ENCODE data around the gene DUS2. TPM values are rescaled to one million over a fixed set of nuclear protein-coding genes. Genes with fewer than 3 reads are reported as not detected.

The DUS2 gene
- total RNA-seq, 4 donors from 2014 or later, result 4.5 to 9.6 (median 7.1) TPM

DNA sequence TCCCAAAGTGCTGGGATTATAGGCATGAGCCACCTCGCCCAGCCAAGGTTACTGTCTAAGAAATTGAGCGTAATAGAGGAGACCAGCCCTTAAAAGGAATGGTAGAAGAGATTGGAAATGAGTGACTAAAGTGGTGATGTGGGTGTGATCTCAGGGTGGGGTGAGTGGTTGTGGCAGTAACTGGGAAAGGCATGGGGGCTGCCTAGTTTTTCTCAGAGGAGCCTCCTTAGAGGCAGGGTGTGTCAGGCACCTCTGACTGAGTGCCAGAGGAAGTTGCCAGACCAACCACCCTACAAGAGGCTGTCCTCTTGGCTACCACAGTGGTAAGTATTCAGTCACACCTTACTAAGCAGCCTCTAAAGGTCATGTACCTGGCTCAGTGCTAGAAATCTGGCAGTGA lies 8.9 kb downstream of the DUS2 start:
- in situ Hi-C loops (cut with MboI; ENCODE audit: low sequenced_read_pairs in 4 of 4), result loop anchor here in 2 of 4 donors (25.0 kb wide), 2 partner anchors 220 to 345 kb away; partner anchors contain the start of genes RANBP10 (in 1 of the 2) and TSNAXIP1 (in 1 of the 2)
- no peak for DNase-seq
- Histone ChIP-seq H3K4me3 (no peak overlapping the region), H3K27ac (no peak overlapping the region), H3K36me3 (no peaks in the 10 kb centered on the region), H3K27me3 (no peaks in the 10 kb centered on the region), H3K4me1 (peaks cover 4 to 10% of the 10 kb centered on the region in 2 donors), H3K9me3 (no peaks in the 10 kb centered on the region)
- no peak for TF ChIP-seq POLR2A (IDR thresholded peaks at IDR 0.05)
- TF ChIP-seq, protein P1, sequence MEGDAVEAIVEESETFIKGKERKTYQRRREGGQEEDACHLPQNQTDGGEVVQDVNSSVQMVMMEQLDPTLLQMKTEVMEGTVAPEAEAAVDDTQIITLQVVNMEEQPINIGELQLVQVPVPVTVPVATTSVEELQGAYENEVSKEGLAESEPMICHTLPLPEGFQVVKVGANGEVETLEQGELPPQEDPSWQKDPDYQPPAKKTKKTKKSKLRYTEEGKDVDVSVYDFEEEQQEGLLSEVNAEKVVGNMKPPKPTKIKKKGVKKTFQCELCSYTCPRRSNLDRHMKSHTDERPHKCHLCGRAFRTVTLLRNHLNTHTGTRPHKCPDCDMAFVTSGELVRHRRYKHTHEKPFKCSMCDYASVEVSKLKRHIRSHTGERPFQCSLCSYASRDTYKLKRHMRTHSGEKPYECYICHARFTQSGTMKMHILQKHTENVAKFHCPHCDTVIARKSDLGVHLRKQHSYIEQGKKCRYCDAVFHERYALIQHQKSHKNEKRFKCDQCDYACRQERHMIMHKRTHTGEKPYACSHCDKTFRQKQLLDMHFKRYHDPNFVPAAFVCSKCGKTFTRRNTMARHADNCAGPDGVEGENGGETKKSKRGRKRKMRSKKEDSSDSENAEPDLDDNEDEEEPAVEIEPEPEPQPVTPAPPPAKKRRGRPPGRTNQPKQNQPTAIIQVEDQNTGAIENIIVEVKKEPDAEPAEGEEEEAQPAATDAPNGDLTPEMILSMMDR (IDR thresholded peaks at IDR 0.05 in 4 of 5, conservative IDR thresholded peaks at IDR 0.05 in 1 of 5), result no peak
- intact Hi-C loops (cut with DNase I; ENCODE audit: low total_unique reads), result loop anchor here (5.0 kb wide), 1 partner anchor 525 kb away; no protein-coding TSS in a partner anchor
- no peak for ATAC-seq

DNA sequence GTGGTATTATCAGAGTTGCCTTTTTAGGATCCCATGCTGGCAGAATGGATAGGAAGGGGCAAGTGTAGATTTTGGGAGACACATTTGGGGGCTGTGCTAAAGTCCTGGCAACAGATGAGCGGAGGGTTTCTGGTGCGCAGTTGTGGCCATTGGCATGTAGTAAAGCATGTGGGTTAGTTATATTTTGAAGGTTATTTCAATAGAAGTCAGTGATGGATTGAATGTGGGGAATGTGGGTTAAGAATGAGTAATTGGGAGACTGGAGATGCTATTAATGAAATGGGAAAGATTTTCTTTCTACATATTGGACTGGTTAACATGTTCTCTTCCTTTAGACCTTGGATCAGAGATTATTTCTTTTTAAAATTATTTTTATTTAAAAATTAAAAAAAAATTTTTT lies 10.0 kb downstream of the DUS2 start:
- no peak overlapping the region for H3K27ac ChIP-seq
- H3K4me1 ChIP-seq, result peaks cover 6 to 10% of the 10 kb centered on the region in 2 donors
- H3K4me3 ChIP-seq, result no peak overlapping the region
- ATAC-seq, result no peak
- in situ Hi-C loops (cut with MboI; ENCODE audit: low sequenced_read_pairs in 4 of 4) (loop anchor here in 2 of 4 donors (25.0 kb wide), 2 partner anchors 221 to 346 kb away; partner anchors contain the start of genes RANBP10 (in 1 of the 2) and TSNAXIP1 (in 1 of the 2)), intact Hi-C loops (cut with DNase I; ENCODE audit: low total_unique reads) (loop anchor here (5.0 kb wide), 1 partner anchor 526 kb away; no protein-coding TSS in a partner anchor)
- no peaks in the 10 kb centered on the region for H3K36me3 ChIP-seq
- no peak for TF ChIP-seq POLR2A (IDR thresholded peaks at IDR 0.05)
- TF ChIP-seq, protein P1 (IDR thresholded peaks at IDR 0.05 in 4 of 5, conservative IDR thresholded peaks at IDR 0.05 in 1 of 5), result no peak
- no peak for DNase-seq
- no peaks in the 10 kb centered on the region for H3K9me3 ChIP-seq
- no peaks in the 10 kb centered on the region for H3K27me3 ChIP-seq

DNA sequence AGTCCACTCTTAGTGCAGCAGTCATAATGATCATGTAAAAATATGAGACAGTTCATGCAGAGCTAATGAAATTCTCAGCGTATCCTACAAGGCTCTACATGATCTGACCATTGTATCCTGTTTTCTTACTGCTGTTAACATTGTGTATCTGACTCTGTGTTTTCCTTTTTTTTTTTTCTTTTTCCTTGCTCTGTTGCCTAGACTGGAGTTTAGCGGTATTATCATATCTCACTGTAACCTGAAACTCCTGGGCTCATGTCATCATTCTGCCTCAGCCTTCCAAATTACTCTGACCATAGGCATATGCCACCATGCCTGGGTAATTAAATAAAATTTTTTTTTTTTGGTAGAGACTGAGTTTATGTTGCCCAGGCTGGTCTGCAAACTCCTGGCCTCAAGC lies 12.1 kb downstream of the DUS2 start:
- in situ Hi-C loops (cut with MboI; ENCODE audit: low sequenced_read_pairs in 4 of 4), result loop anchor here in 2 of 4 donors (25.0 kb wide), 2 partner anchors 223 to 348 kb away; partner anchors contain the start of genes RANBP10 (in 1 of the 2) and TSNAXIP1 (in 1 of the 2)
- Histone ChIP-seq H3K27me3 (no peaks in the 10 kb centered on the region), H3K36me3 (no peaks in the 10 kb centered on the region), H3K9me3 (no peaks in the 10 kb centered on the region), H3K4me3 (no peak overlapping the region), H3K4me1 (peaks cover 9 to 10% of the 10 kb centered on the region in 2 donors), H3K27ac (peak overlapping the region in 2 of 4 donors; percentile 9 to 21)
- no peak for TF ChIP-seq POLR2A (IDR thresholded peaks at IDR 0.05)
- TF ChIP-seq, protein P1 (IDR thresholded peaks at IDR 0.05 in 4 of 5, conservative IDR thresholded peaks at IDR 0.05 in 1 of 5), result no peak
- ATAC-seq (peak in 1 of 2 donors; percentile 51), DNase-seq (no peak)
- intact Hi-C loops (cut with DNase I; ENCODE audit: low total_unique reads), result no loop called here

DNA sequence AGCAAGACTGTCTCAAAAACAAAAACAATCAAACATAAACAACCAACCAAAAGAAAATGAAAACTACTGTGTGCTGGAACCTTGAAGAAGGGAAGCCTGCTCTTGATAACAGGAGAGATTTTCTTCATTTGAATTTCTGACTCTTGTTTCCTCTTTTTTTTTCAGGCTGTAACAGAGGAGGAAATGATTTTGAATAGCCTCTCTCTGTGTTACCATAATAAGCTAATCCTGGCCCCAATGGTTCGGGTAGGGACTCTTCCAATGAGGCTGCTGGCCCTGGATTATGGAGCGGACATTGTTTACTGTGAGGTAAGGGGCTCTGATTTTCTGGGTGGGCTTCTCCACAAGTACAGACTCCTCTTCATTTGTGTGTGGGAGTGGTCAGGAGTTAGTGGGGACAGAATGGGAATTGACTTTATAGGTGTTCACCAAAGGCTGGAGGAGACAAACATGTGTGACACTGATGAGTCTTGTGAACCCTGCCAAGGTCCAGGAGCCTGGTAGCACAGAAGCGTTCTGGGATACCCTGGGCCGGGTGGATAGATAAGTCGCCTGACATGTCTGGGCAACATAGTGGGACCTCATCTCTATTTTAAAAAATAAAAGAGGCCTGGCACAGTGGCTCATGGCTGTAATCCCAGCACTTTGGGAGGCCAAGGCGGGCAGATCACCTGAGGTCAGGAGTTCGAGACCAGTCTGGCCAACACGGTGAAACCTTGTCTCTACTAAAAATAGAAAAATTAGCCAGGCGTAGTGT lies 14.9 kb downstream of the DUS2 start:
- intact Hi-C loops (cut with DNase I; ENCODE audit: low total_unique reads), result no loop called here
- no peaks in the 10 kb centered on the region for H3K36me3 ChIP-seq
- ATAC-seq, result peak; percentile 17 to 47

More for the DNA sequence above, 14.9 kb downstream of the DUS2 start:
- Histone ChIP-seq H3K4me1 (peaks cover 8 to 9% of the 10 kb centered on the region in 2 donors), H3K27ac (peak overlapping the region; percentile 27 to 63 (median 56)), H3K27me3 (no peaks in the 10 kb centered on the region), H3K9me3 (no peaks in the 10 kb centered on the region), H3K4me3 (no peak overlapping the region)
- no peak for TF ChIP-seq POLR2A (IDR thresholded peaks at IDR 0.05)
- TF ChIP-seq, protein P1 (IDR thresholded peaks at IDR 0.05 in 4 of 5, conservative IDR thresholded peaks at IDR 0.05 in 1 of 5), result no peak
- peak in 1 of 2 donors; percentile 19 for DNase-seq
- in situ Hi-C loops (cut with MboI; ENCODE audit: low sequenced_read_pairs in 4 of 4), result loop anchor here in 2 of 4 donors (25.0 kb wide), 2 partner anchors 226 to 351 kb away; partner anchors contain the start of genes RANBP10 (in 1 of the 2) and TSNAXIP1 (in 1 of the 2)

Measured in gastrocnemius medialis (tissue), 4 donors.